Endothelial cell of umbilical vein (primary cell): ENCODE data around the gene GIMAP7. TPM values are rescaled to one million over a fixed set of nuclear protein-coding genes. Genes with fewer than 3 reads are reported as not detected.
"Not testable (repeated sequence)": the region's sequence is repeated elsewhere in the genome, so short reads cannot be mapped to it uniquely, and the experiment has no call there.

ENCODE experiments used
- BruUV-seq: library from RNA; stranded (reverse); fragments of 400-500 nt; replicated peaks from 2 replicates; lab custom pipeline; 2021; lab: Mats Ljungman, UMichigan
- CTCF ChIA-PET: fragments of 300-600, 350-600 bp; sonication (Branson Sonifier 250); formaldehyde crosslinking; loops from one replicate; lab custom pipeline; 2021; ENCODE audit warnings: antibody characterized with exemption, inconsistent platforms; lab: Charles Lee
- POLR2A ChIA-PET: fragments of 300-600, 350-600 bp; sonication (Branson Sonifier 250); formaldehyde crosslinking; loops from one replicate; lab custom pipeline; 2021; ENCODE audit warnings: antibody characterized with exemption, inconsistent platforms; lab: Charles Lee
- DNase-seq: peaks from one replicate; pipeline ENCODE4 v3.0.0-alpha.2; 2011; ENCODE audit warnings: low read depth, low spot score
- FAIRE-seq: peaks from 2 replicates; lab custom pipeline; 2011; peaks lifted over from hg19 to GRCh38; lab: Jason Lieb, UNC
- H2AFZ ChIP-seq: 2 replicates; pipeline ENCODE4 v1.6.0; 2012; ENCODE audit warnings: low read depth, low read length, control low read depth, inconsistent platforms
- H3K27ac ChIP-seq: 2 replicates; pipeline ENCODE4 v1.5.1; 2011; ENCODE audit warnings: low read depth, mild to moderate bottlenecking, control low read depth, low read length, moderate library complexity; ENCODE audit not compliant: insufficient read depth
- H3K27me3 ChIP-seq, 2 experiments: 2 replicates each; pipeline versions ENCODE4 v1.6.0 to v1.6.1; 2011; ENCODE audit warnings: low read length in 2 of 2, mixed read lengths in 1 of 2; ENCODE audit not compliant: control insufficient read depth in 2 of 2, insufficient read depth in 2 of 2
- H3K36me3 ChIP-seq, 2 experiments: 2 replicates in 1 of 2; 3 replicates in 1 of 2; pipeline ENCODE4 v1.5.1; 2011; ENCODE audit warnings: low read length in 2 of 2, mild to moderate bottlenecking in 1 of 2, moderate library complexity in 1 of 2; ENCODE audit not compliant: control insufficient read depth in 2 of 2, insufficient read depth in 2 of 2; ENCODE audit errors: extremely low read depth in 1 of 2
- H3K4me1 ChIP-seq: 3 replicates; pipeline ENCODE4 v1.5.1; 2011; ENCODE audit warnings: mild to moderate bottlenecking, low read length; ENCODE audit not compliant: control insufficient read depth, insufficient read depth; ENCODE audit errors: extremely low read depth
- H3K4me2 ChIP-seq: 2 replicates; pipeline ENCODE4 v1.6.1; 2011; ENCODE audit warnings: low read length, control low read depth, mixed read lengths; ENCODE audit not compliant: insufficient read depth
- H3K4me3 ChIP-seq, 3 experiments: fragments of 200-600 bp in 1 of 3; sonication (generic), shearing (Covaris generic) in 1 of 3; replicated peaks in 1 of 3; 2 replicates each; pipeline ENCODE4 v1.5.1; 2011 to 2016; ENCODE audit warnings: control low read depth in 3 of 3, low read length in 3 of 3, mild to moderate bottlenecking in 2 of 3, inconsistent platforms in 1 of 3, low read depth in 1 of 3, moderate library complexity in 1 of 3; ENCODE audit not compliant: insufficient read depth in 1 of 3
- H3K79me2 ChIP-seq: 2 replicates; pipeline ENCODE4 v1.6.0; 2012; ENCODE audit warnings: low read length, inconsistent platforms; ENCODE audit not compliant: control insufficient read depth, insufficient read depth
- H3K9ac ChIP-seq: replicated peaks from 2 replicates; pipeline ENCODE3; 2011; ENCODE audit warnings: low read length, control low read depth; ENCODE audit not compliant: insufficient read depth; ENCODE audit errors: extremely low read depth
- H3K9me1 ChIP-seq: replicated peaks from 3 replicates; pipeline ENCODE4 v1.6.0; 2011; ENCODE audit warnings: mild to moderate bottlenecking, low read length; ENCODE audit not compliant: control insufficient read depth, insufficient read depth; ENCODE audit errors: extremely low read depth
- H3K9me3 ChIP-seq: replicated peaks from 2 replicates; pipeline ENCODE4 v1.5.1; 2012; ENCODE audit warnings: low read length, inconsistent platforms; ENCODE audit not compliant: control insufficient read depth, insufficient read depth
- H4K20me1 ChIP-seq: replicated peaks from 2 replicates; pipeline ENCODE3; 2011; ENCODE audit warnings: mild to moderate bottlenecking, low read length; ENCODE audit not compliant: control insufficient read depth, insufficient read depth; ENCODE audit errors: extremely low read depth
- EZH2 ChIP-seq: IDR thresholded peaks from 2 replicates; pipeline ENCODE4 v1.6.1; 2012; ENCODE audit warnings: borderline replicate concordance, low read depth, mild to moderate bottlenecking, moderate library complexity, low read length, inconsistent platforms; ENCODE audit not compliant: severe bottlenecking
- FOS ChIP-seq: IDR thresholded peaks from 2 replicates; pipeline ENCODE4 v1.6.1; 2011; ENCODE audit warnings: mild to moderate bottlenecking, low read length, moderate library complexity, borderline replicate concordance; ENCODE audit not compliant: insufficient read depth
- GATA2 ChIP-seq: IDR thresholded peaks from 2 replicates; pipeline ENCODE4 v1.7.0; 2011; ENCODE audit warnings: low read depth, mild to moderate bottlenecking, moderate library complexity, mixed read lengths, low read length; ENCODE audit not compliant: insufficient read length, insufficient read depth
- JUN ChIP-seq: IDR thresholded peaks from 2 replicates; pipeline ENCODE4 v1.6.1; 2011; ENCODE audit warnings: borderline replicate concordance, low read depth; ENCODE audit not compliant: insufficient read length, insufficient read depth
- MYC ChIP-seq: IDR thresholded peaks from one replicate; pipeline ENCODE4 v1.6.1; 2011; ENCODE audit warnings: mild to moderate bottlenecking, low read depth, low read length
- POLR2A ChIP-seq: IDR thresholded peaks from 2 replicates; pipeline ENCODE4 v1.6.1; 2012; ENCODE audit warnings: low read depth, mild to moderate bottlenecking, control low read depth, low read length
- POLR2AphosphoS5 ChIP-seq: IDR thresholded peaks from 2 replicates; pipeline ENCODE4 v1.6.1; 2012; ENCODE audit warnings: low read depth, mild to moderate bottlenecking, control low read depth, low read length, moderate library complexity; ENCODE audit not compliant: insufficient read depth
- dilution Hi-C: fragments of 300-500 bp; cut with MboI; formaldehyde crosslinking; loops from one replicate; pipeline ENCODE4 v1.15.0; 2019; ENCODE audit warnings: low sequenced_read_pairs; ENCODE audit not compliant: extremely low pct_ligation_motif_present
- intact Hi-C: fragments of 100-400 bp; cut with micrococcal nuclease; formaldehyde crosslinking; loops from one replicate; pipeline ENCODE4 v1.10.0; 2022
- polyA plus RNA-seq, 4 experiments: library from polyadenylated mRNA; depleted of rRNA in 3 of 4; stranded (reverse) in 3 of 4; unstranded in 1 of 4; fragments of >200 nt; gene quantifications; 2 replicates each; pipeline versions ENCODE4 v1.2.1 to v1.2.3, GENCODE V29; 2011 to 2012; ENCODE audit warnings: missing spikeins in 1 of 4
- total RNA-seq: library from RNA; stranded (reverse); gene quantifications from 2 replicates; pipeline ENCODE4 v1.2.3, GENCODE V29; 2021
- TF ChIP-seq, protein P1 (sequence below), 2 donors: IDR thresholded peaks; 1 replicate in 1 of 2; 2 replicates in 1 of 2; pipeline ENCODE4 v1.5.1; 2011; ENCODE audit warnings: low read length in 2 of 2, mild to moderate bottlenecking in 2 of 2, moderate library complexity in 2 of 2, control low read depth in 1 of 2, inconsistent platforms in 1 of 2, low read depth in 1 of 2; ENCODE audit not compliant: insufficient read depth in 1 of 2; ENCODE audit errors: extremely low read depth in 1 of 2
- TF ChIP-seq, protein P2 (sequence below): IDR thresholded peaks from 2 replicates; pipeline ENCODE4 v1.6.1; 2011; ENCODE audit not compliant: insufficient read depth, insufficient read length

The GIMAP7 gene
- total and polyA plus RNA-seq, 2 donors (not counting 3 experiments of a cell fraction or from before 2014, with no cell fraction given): 42.4 to 43.4 TPM

DNA sequence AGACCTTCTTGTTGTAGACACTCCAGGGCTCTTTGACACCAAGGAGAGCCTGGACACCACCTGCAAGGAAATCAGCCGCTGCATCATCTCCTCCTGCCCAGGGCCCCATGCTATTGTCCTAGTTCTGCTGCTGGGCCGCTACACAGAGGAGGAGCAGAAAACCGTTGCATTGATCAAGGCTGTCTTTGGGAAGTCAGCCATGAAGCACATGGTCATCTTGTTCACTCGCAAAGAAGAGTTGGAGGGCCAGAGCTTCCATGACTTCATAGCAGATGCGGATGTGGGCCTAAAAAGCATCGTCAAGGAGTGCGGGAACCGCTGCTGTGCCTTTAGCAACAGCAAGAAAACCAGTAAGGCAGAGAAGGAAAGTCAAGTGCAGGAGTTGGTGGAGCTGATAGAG, 5.5 kb downstream of the GIMAP7 start:
- no peaks in the 10 kb centered on the region for H3K9me1 ChIP-seq
- H3K4me1 ChIP-seq: peaks cover 14% of the 10 kb centered on the region
- no peak for TF ChIP-seq EZH2
- TF ChIP-seq POLR2AphosphoS5: no peak
- TF ChIP-seq MYC: no peak
- TF ChIP-seq, protein P1, sequence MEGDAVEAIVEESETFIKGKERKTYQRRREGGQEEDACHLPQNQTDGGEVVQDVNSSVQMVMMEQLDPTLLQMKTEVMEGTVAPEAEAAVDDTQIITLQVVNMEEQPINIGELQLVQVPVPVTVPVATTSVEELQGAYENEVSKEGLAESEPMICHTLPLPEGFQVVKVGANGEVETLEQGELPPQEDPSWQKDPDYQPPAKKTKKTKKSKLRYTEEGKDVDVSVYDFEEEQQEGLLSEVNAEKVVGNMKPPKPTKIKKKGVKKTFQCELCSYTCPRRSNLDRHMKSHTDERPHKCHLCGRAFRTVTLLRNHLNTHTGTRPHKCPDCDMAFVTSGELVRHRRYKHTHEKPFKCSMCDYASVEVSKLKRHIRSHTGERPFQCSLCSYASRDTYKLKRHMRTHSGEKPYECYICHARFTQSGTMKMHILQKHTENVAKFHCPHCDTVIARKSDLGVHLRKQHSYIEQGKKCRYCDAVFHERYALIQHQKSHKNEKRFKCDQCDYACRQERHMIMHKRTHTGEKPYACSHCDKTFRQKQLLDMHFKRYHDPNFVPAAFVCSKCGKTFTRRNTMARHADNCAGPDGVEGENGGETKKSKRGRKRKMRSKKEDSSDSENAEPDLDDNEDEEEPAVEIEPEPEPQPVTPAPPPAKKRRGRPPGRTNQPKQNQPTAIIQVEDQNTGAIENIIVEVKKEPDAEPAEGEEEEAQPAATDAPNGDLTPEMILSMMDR (IDR thresholded peaks at IDR 0.05; ENCODE audit: extremely low read depth in 1 of 2, insufficient read depth in 1 of 2, low read depth in 1 of 2, low read length in 2 of 2): no peak
- TF ChIP-seq JUN: no peak
- TF ChIP-seq, protein P2, sequence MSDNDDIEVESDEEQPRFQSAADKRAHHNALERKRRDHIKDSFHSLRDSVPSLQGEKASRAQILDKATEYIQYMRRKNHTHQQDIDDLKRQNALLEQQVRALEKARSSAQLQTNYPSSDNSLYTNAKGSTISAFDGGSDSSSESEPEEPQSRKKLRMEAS: no peak
- TF ChIP-seq FOS: no peak
- TF ChIP-seq GATA2: no peak
- TF ChIP-seq POLR2A: no peak
- ChIA-PET POLR2A (no interaction called here), CTCF (no interaction called here)
- H3K4me3 ChIP-seq: no peak overlapping the region
- H3K79me2 ChIP-seq: peaks cover 46% of the 10 kb centered on the region
- H3K9ac ChIP-seq: no peak overlapping the region
- TSS peak; percentile 8 for BruUV-seq
- peaks cover 6 to 12% of the 10 kb centered on the region in 2 experiments for H3K36me3 ChIP-seq
- FAIRE-seq: no peak
- no peaks in the 10 kb centered on the region for H4K20me1 ChIP-seq
- no peaks in the 10 kb centered on the region for H3K9me3 ChIP-seq
- intact Hi-C loops (no loop called here), dilution Hi-C loops (no loop called here)
- H2AFZ ChIP-seq: no peak overlapping the region
- H3K27me3 ChIP-seq: no peaks in the 10 kb centered on the region
- H3K4me2 ChIP-seq: no peak overlapping the region
- no peak for DNase-seq
- no peak overlapping the region for H3K27ac ChIP-seq

DNA sequence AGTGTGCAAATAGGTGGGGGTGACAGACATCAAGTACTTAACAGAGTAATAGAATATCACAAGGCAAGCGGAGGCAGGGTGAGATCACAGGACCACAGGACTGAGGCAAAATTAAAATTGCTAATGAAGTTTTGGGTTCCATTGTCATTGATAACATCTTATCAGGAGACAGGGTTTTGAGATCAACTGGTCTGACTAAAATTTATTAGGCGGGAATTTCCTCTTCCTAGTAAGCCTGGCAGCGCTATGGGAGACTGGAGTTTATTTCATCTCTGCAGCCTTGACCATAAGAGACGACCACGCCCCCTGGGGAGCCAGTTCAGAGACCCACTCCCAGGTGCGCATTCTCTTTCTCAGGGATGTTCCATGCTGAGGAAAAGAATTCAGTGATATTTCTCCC, 8.3 kb downstream of the GIMAP7 start:
- H3K4me3 ChIP-seq, POLR2A ChIA-PET, intact Hi-C loops, H3K4me2 ChIP-seq, CTCF ChIA-PET, H4K20me1 ChIP-seq, H3K27ac ChIP-seq, FAIRE-seq, H3K9ac ChIP-seq, H3K9me1 ChIP-seq, H3K27me3 ChIP-seq, H3K4me1 ChIP-seq, H2AFZ ChIP-seq, BruUV-seq, DNase-seq, H3K9me3 ChIP-seq, dilution Hi-C loops: not testable (repeated sequence)
- Histone ChIP-seq H3K79me2 (peaks cover 19% of the 10 kb centered on the region), H3K36me3 (peaks cover 6 to 12% of the 10 kb centered on the region in 2 experiments)
